Sigmoid colon (tissue), 7 donors: ENCODE measurements around the gene FAIM. TPM values are rescaled to one million over a fixed set of nuclear protein-coding genes. Genes with fewer than 3 reads are reported as not detected.
"Not testable (repeated sequence)": the region's sequence is repeated elsewhere in the genome, so short reads cannot be mapped to it uniquely, and the experiment has no call there.

Experiments used
- DNase-seq: peaks from one replicate; pipeline ENCODE4 v3.0.0-alpha.2; 2019
- H3K27ac ChIP-seq, 4 donors: fragments of 200-600 bp; sonication (generic); one replicate each; pipeline ENCODE4 v1.5.1; 2016 to 2019; ENCODE audit warnings: mild to moderate bottlenecking in 1 of 4
- H3K27me3 ChIP-seq, 3 donors: fragments of 200-600 bp; sonication (generic); one replicate each; pipeline ENCODE4 v1.5.1; 2019; ENCODE audit warnings: mild to moderate bottlenecking in 1 of 3
- H3K36me3 ChIP-seq, 4 donors: fragments of 200-600 bp; sonication (generic); one replicate each; pipeline ENCODE4 v1.5.1; 2016 to 2019
- H3K4me1 ChIP-seq, 4 donors: fragments of 200-600 bp; sonication (generic); one replicate each; pipeline ENCODE4 v1.5.1; 2017 to 2019
- H3K4me3 ChIP-seq, 4 donors: fragments of 200-600 bp; sonication (generic); one replicate each; pipeline ENCODE4 v1.5.1; 2017 to 2019; ENCODE audit warnings: mild to moderate bottlenecking in 2 of 4, moderate library complexity in 1 of 4
- H3K9me3 ChIP-seq, 4 donors: fragments of 200-600 bp in 3 of 4; sonication (generic) in 3 of 4; one replicate each; pipeline versions ENCODE4 v1.5.1 to v1.6.1; 2013 to 2019
- CTCF ChIP-seq, 4 experiments: fragments of 450-650 bp in 3 of 4; fragments of 200-600 bp in 1 of 4; IDR thresholded peaks; one replicate each; pipeline ENCODE4 v1.5.1; 2016 to 2019; ENCODE audit warnings: antibody characterized with exemption in 4 of 4, mild to moderate bottlenecking in 3 of 4, moderate library complexity in 2 of 4
- EP300 ChIP-seq, 4 donors: sonication (generic); formaldehyde crosslinking; IDR thresholded peaks; one replicate each; pipeline ENCODE4 v1.6.1; 2017; ENCODE audit warnings: antibody characterized with exemption in 4 of 4
- POLR2A ChIP-seq, 2 donors: fragments of 450-650 bp; IDR thresholded peaks; one replicate each; pipeline ENCODE4 v1.6.1; 2016; ENCODE audit warnings: antibody characterized with exemption in 2 of 2, mild to moderate bottlenecking in 2 of 2, moderate library complexity in 2 of 2
- POLR2AphosphoS5 ChIP-seq, 4 donors: sonication (generic); formaldehyde crosslinking; IDR thresholded peaks; one replicate each; pipeline ENCODE4 v1.6.1; 2017; ENCODE audit warnings: antibody characterized with exemption in 4 of 4
- WGBS, 2 donors: extraction: QIAGEN DNeasy Blood & Tissue Kit; methylation state at CpG; one replicate each; pipeline ENCODE4 v1.1.7; 2013; 5-methylcytosine and 5-hydroxymethylcytosine counted together
- intact Hi-C: fragments of 100-400 bp; cut with DNase I; formaldehyde crosslinking; loops from one replicate; pipeline ENCODE4 v1.15.1; 2023
- polyA plus RNA-seq, 3 donors: library from polyadenylated mRNA; stranded (reverse); fragments of 200-250 nt; gene quantifications; one replicate each; pipeline ENCODE4 v1.2.3, GENCODE V29; 2013
- total RNA-seq, 4 donors: library from RNA; depleted of rRNA; stranded (reverse); fragments of >200 nt; gene quantifications; one replicate each; pipeline ENCODE4 v1.1.0, GENCODE V29; 2016
- donor health status: healthy with polysubstance abuse.
- donor health status: Bipolar disorder and iron deficiency.
- donor health status: healthy.

The FAIM gene
- total RNA-seq (10 to 100 TPM in 2 of 4 donors, 1 to 10 TPM in 2; 6.6 to 15.3 (median 10.1) TPM), polyA plus RNA-seq (10 to 100 TPM in 1 of 3 donors, 1 to 10 TPM in 2; 5.3 to 11.6 (median 7.2) TPM)

- 2 to 3% methylated on average over 68 of the region's 68 CpGs for WGBS, 2 donors
- intact Hi-C loops = loop anchor here (2.0 kb wide), 3 partner anchors 14 to 260 kb away; partner anchors contain the start of genes CEP70, MRAS and PIK3CB
- TF ChIP-seq POLR2AphosphoS5 (IDR thresholded peaks at IDR 0.05) = peak in 3 of 4 donors; percentile 7 to 49 (median 37)
- TF ChIP-seq CTCF (IDR thresholded peaks at IDR 0.05) = no peak
- TF ChIP-seq EP300 (IDR thresholded peaks at IDR 0.05) = no peak
- no peak for TF ChIP-seq POLR2A (IDR thresholded peaks at IDR 0.05)
- Histone ChIP-seq H3K36me3 (no peaks in the 10 kb centered on the region), H3K4me3 (peak within 1 kb of the TSS; percentile 47 to 91 (median 74)), H3K27ac (peak within 1 kb of the TSS; percentile 93 to 99 (median 96)), H3K9me3 (no peaks in the 10 kb centered on the region), H3K4me1 (peaks cover 0 to 14% (median 12%) of the 10 kb centered on the region in 4 donors), H3K27me3 (no peaks in the 10 kb centered on the region)
- DNase-seq = peak; percentile 85
These were observed at the start of gene FAIM for GRCh38 chr3:138608322-138609135. Gene FAIM, plus strand, starts transcription at chr3:138608771. Its CDS starts 10,956 bp downstream, at chr3:138619727.

- Histone ChIP-seq H3K27me3 (no peaks in the 10 kb centered on the region), H3K27ac (no peak overlapping the region), H3K4me3 (no peak overlapping the region), H3K36me3 (peaks cover 0 to 22% (median 5%) of the 10 kb centered on the region in 4 donors), H3K4me1 (no peaks in the 10 kb centered on the region), H3K9me3 (peaks cover 0 to 9% (median 4%) of the 10 kb centered on the region in 4 donors)
- 72 to 87% methylated on average over 4 of the region's 4 CpGs for WGBS, 2 donors
- intact Hi-C loops = no loop called here
- TF ChIP-seq POLR2A (IDR thresholded peaks at IDR 0.05) (no peak), CTCF (IDR thresholded peaks at IDR 0.05) (no peak), POLR2AphosphoS5 (IDR thresholded peaks at IDR 0.05) (no peak), EP300 (IDR thresholded peaks at IDR 0.05) (no peak)
- DNase-seq = no peak
These were observed 49.4 kb upstream of the FAIM start for GRCh38 chr3:138559134-138559533.

GRCh38 chr3:138560501-138560900 is 48.1 kb upstream of the FAIM start:
- TF ChIP-seq CTCF (IDR thresholded peaks at IDR 0.05) = no peak
- H3K4me1 ChIP-seq = no peaks in the 10 kb centered on the region
- 96 to 97% methylated on average over 6 of the region's 6 CpGs for WGBS, 2 donors
- intact Hi-C loops = no loop called here
- no peaks in the 10 kb centered on the region for H3K27me3 ChIP-seq
- H3K27ac ChIP-seq = no peak overlapping the region
- no peak for DNase-seq
- no peak overlapping the region for H3K4me3 ChIP-seq
- peaks cover 0 to 9% (median 4%) of the 10 kb centered on the region in 4 donors for H3K9me3 ChIP-seq
- H3K36me3 ChIP-seq = peaks cover 0 to 22% (median 5%) of the 10 kb centered on the region in 4 donors

- H3K27ac ChIP-seq, H3K4me3 ChIP-seq, DNase-seq, H3K4me1 ChIP-seq, intact Hi-C loops, H3K27me3 ChIP-seq, H3K9me3 ChIP-seq: not testable (repeated sequence)
- WGBS, 2 donors = 96 to 98% methylated on average over 1 of the region's 1 CpG
- H3K36me3 ChIP-seq = peaks cover 0 to 27% (median 5%) of the 10 kb centered on the region in 4 donors
These were observed 45.7 kb upstream of the FAIM start for GRCh38 chr3:138562902-138563301.

- DNase-seq, H3K9me3 ChIP-seq, H3K27ac ChIP-seq, intact Hi-C loops, H3K4me1 ChIP-seq, H3K27me3 ChIP-seq, H3K4me3 ChIP-seq: not testable (repeated sequence)
- WGBS, 2 donors = 49 to 78% methylated on average over 2 of the region's 2 CpGs
- H3K36me3 ChIP-seq = peaks cover 0 to 27% (median 0%) of the 10 kb centered on the region in 4 donors
These were observed 42.3 kb upstream of the FAIM start for GRCh38 chr3:138566293-138566692.
